Activated CD4-positive, alpha-beta T cell treated with anti-CD3 and anti-CD28 coated beads, Interleukin-2, amount 10 ng/mL, durations not matched to agents 7 days and 5 days (primary cell): ENCODE measurements around the gene IFI27L2. TPM values are rescaled to one million over a fixed set of nuclear protein-coding genes. Genes with fewer than 3 reads are reported as not detected.

Experiments
- CTCF ChIA-PET: fragments of 350-600 bp; sonication (Branson Sonifier 250); formaldehyde crosslinking; loops from one replicate; lab custom pipeline; 2021; ENCODE audit warnings: antibody characterized with exemption; lab: Charles Lee
- POLR2A ChIA-PET: fragments of 350-600 bp; sonication (Branson Sonifier 250); formaldehyde crosslinking; loops from one replicate; lab custom pipeline; 2021; ENCODE audit warnings: antibody characterized with exemption; lab: Charles Lee
- DNase-seq: peaks from one replicate; pipeline ENCODE4 v3.0.0-alpha.2; 2020
- H3K27ac Mint-ChIP-seq: one replicate; pipeline ENCODE4 v1.8.0; 2021; ENCODE audit warnings: mild to moderate bottlenecking, moderate library complexity, mixed read lengths
- H3K27me3 Mint-ChIP-seq: one replicate; pipeline ENCODE4 v1.8.0; 2021; ENCODE audit warnings: mixed read lengths
- H3K36me3 Mint-ChIP-seq: one replicate; pipeline ENCODE4 v1.8.0; 2021; ENCODE audit warnings: low read depth, mixed read lengths
- H3K4me1 Mint-ChIP-seq: one replicate; pipeline ENCODE4 v1.8.0; 2021; ENCODE audit warnings: mixed read lengths
- H3K4me3 Mint-ChIP-seq: one replicate; pipeline ENCODE4 v1.8.0; 2021; ENCODE audit warnings: mild to moderate bottlenecking, moderate library complexity, mixed read lengths
- H3K9me3 Mint-ChIP-seq: one replicate; pipeline ENCODE4 v1.8.0; 2021; ENCODE audit warnings: mixed read lengths
- total RNA-seq, 2 experiments: library from RNA; stranded (reverse); gene quantifications; one replicate each; pipeline ENCODE4 v1.2.3, GENCODE V29; 2021

IFI27L2 gene
- total RNA-seq, 2 experiments from 2014 or later, result 76.0 to 91.3 TPM

- H3K36me3 Mint-ChIP-seq, result peaks cover 21% of the 10 kb centered on the region
- CTCF ChIA-PET, result interaction anchor here (0.6 kb wide), 1 partner anchor 23 kb away, joined by 3 read pairs; no protein-coding TSS in a partner anchor
- H3K4me1 Mint-ChIP-seq, result peaks cover 6% of the 10 kb centered on the region
- POLR2A ChIA-PET, result interaction anchor here (0.5 kb wide), 1 partner anchor 29 kb away, joined by 3 read pairs; no protein-coding TSS in a partner anchor
- DNase-seq, result no peak
- H3K27ac Mint-ChIP-seq, result no peak overlapping the region
- no peaks in the 10 kb centered on the region for H3K27me3 Mint-ChIP-seq
- H3K4me3 Mint-ChIP-seq, result no peak overlapping the region
- H3K9me3 Mint-ChIP-seq, result peaks cover 4% of the 10 kb centered on the region
Measured at GRCh38 chr14:94087891-94088290, 41.5 kb downstream of the IFI27L2 start.

GRCh38 chr14:94081386-94081820 lies 48.0 kb downstream of the IFI27L2 start:
- H3K4me1 Mint-ChIP-seq, result peaks cover 51% of the 10 kb centered on the region
- H3K4me3 Mint-ChIP-seq, result peak overlapping the region; percentile 99
- H3K27me3 Mint-ChIP-seq, result no peaks in the 10 kb centered on the region
- POLR2A ChIA-PET, result no interaction called here
- peaks cover 4% of the 10 kb centered on the region for H3K9me3 Mint-ChIP-seq
- no peak for DNase-seq
- CTCF ChIA-PET, result interaction anchor here (0.8 to 1.9 kb wide), 8 partner anchors 9 to 111 kb away, joined by 3 to 7 read pairs (median 4); no protein-coding TSS in a partner anchor
- peaks cover 53% of the 10 kb centered on the region for H3K36me3 Mint-ChIP-seq
- H3K27ac Mint-ChIP-seq, result peak overlapping the region; percentile 100

DNA sequence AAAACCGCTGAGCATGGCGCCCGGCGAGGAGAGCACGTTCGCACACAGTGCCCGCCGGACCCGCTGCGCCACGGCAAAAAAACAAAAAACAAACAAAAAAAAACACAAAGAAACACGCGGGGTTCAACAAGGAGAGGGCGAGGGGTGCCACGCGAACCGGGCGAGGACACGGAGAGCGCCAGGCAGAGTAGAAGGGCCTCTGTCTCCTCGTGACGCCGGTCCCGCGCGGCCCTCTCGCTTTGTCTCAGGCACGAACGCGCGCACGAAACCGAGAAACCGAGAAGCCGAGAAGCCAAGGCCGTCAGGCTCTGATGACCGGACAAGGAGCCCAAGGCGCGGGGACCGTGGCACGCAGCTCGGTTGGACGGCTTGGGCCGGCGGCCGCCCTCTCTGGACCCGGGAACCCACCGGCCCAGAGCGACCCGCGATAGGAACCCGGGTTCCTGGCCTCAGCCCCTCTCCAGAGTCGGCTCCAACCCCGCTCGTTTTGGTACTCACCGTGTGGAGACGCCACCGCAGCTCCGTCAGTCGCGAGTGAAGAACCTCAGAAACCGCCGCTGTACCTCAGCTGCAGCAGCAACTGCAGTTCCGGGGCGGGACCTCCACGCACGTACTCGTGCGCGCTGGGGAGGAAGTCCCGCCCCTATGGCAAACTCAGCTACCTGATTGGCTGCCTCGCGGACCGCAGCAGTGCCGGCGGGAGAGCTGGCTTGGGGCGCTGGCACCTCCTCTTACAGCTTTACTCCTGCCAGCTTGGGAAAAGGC lies 48.6 kb downstream of the IFI27L2 start, which contains the start of the genes DDX24 and IFI27L1:
DDX24 (minus strand) TSS at position 582 of the 765 bp plus-strand sequence. CDS start 1,460 bp downstream, outside the sequence.
IFI27L1 (plus strand) TSS at position 690 of the 765 bp plus-strand sequence. CDS start 15,628 bp downstream, outside the sequence.
- peak within 1 kb of the TSS; percentile 100 for H3K27ac Mint-ChIP-seq
- peak within 1 kb of the TSS; percentile 99 for H3K4me3 Mint-ChIP-seq
- H3K27me3 Mint-ChIP-seq, result no peaks in the 10 kb centered on the region
- H3K9me3 Mint-ChIP-seq, result no peaks in the 10 kb centered on the region
- H3K4me1 Mint-ChIP-seq, result peaks cover 53% of the 10 kb centered on the region
- CTCF ChIA-PET, result interaction anchor here (0.6 to 1.9 kb wide), 8 partner anchors 10 to 110 kb away, joined by 3 to 7 read pairs (median 4); no protein-coding TSS in a partner anchor
- DNase-seq, result peak; percentile 97
- H3K36me3 Mint-ChIP-seq, result peaks cover 54% of the 10 kb centered on the region
- POLR2A ChIA-PET, result no interaction called here

- POLR2A ChIA-PET, result no interaction called here
- Mint-ChIP-seq H3K36me3 (peaks cover 57% of the 10 kb centered on the region), H3K4me3 (peak overlapping the region; percentile 99)
Measured at GRCh38 chr14:94079891-94080620, 49.3 kb downstream of the IFI27L2 start.

DNA sequence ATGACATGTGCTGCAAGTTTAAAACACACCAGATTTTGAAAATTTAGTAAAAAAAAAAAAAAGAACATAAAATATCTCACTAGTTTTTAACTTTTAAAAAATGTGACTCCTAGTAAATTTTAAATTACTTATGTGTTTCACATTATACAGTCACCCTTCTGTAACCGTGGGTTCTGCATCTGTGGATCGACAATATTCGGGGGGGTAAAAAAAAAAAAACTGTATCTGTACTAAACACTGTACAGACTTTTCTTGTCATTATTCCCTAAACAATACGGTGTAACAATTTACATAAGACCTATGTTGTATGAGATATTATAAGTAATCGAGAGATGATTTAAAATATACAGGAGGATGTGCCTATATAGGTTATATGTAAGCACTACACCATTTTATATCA lies 51.6 kb downstream of the IFI27L2 start:
- CTCF ChIA-PET, result interaction anchor here (3.2 kb wide), 1 partner anchor 42 kb away, joined by 11 read pairs; no protein-coding TSS in a partner anchor
- POLR2A ChIA-PET, result no interaction called here
- no peak for DNase-seq
- Mint-ChIP-seq H3K9me3 (peaks cover 14% of the 10 kb centered on the region), H3K36me3 (peaks cover 58% of the 10 kb centered on the region), H3K27me3 (no peaks in the 10 kb centered on the region), H3K27ac (no peak overlapping the region), H3K4me1 (peaks cover 59% of the 10 kb centered on the region), H3K4me3 (peak overlapping the region; percentile 99)

More at GRCh38 chr14:94079891-94080620, 49.3 kb downstream of the IFI27L2 start:
- H3K27ac Mint-ChIP-seq, result peak overlapping the region; percentile 100
- peaks cover 60% of the 10 kb centered on the region for H3K4me1 Mint-ChIP-seq
- DNase-seq, result no peak
- H3K27me3 Mint-ChIP-seq, result no peaks in the 10 kb centered on the region
- CTCF ChIA-PET, result interaction anchor here (0.6 to 1.6 kb wide), 9 partner anchors 12 to 191 kb away, joined by 3 to 5 read pairs (median 3); partner anchors contain the start of gene IFI27L2
- peaks cover 7% of the 10 kb centered on the region for H3K9me3 Mint-ChIP-seq

Other genes starting within 250 kb of the IFI27L2 start
- not detected for gene FAM181A, start 202.3 kb downstream of the IFI27L2 start, total RNA-seq
- 10 to 100 TPM; 20.7 to 21.1 TPM for gene ASB2, start 153.0 kb downstream of the IFI27L2 start, total RNA-seq
- not detected for gene CCDC197, start 132.3 kb downstream of the IFI27L2 start, total RNA-seq
- gene OTUB2, start 103.3 kb downstream of the IFI27L2 start, total RNA-seq, result 1 to 10 TPM; 2.3 to 2.4 TPM
- gene DDX24, start 48.4 kb downstream of the IFI27L2 start, total RNA-seq, result 100 to 1,000 TPM; 187 to 211 TPM
- 10 to 100 TPM; 31.6 to 42.1 TPM for gene IFI27L1, start 48.3 kb downstream of the IFI27L2 start, total RNA-seq
- 100 to 1,000 TPM; 158 to 193 TPM for gene IFI27, start 18.9 kb downstream of the IFI27L2 start, total RNA-seq
- gene PPP4R4, start 44.7 kb upstream of the IFI27L2 start, total RNA-seq, result 1 to 10 TPM; 3.0 to 3.7 TPM
- not detected for gene SERPINA10, start 163.7 kb upstream of the IFI27L2 start, total RNA-seq
- not detected for gene SERPINA6, start 193.7 kb upstream of the IFI27L2 start, total RNA-seq
- not detected for gene SERPINA2, start 237.1 kb upstream of the IFI27L2 start, total RNA-seq